Duodenal mucosa (tissue), 2 donors: ENCODE results near the gene LCK.

Experiments
- H3K27ac ChIP-seq: one replicate; pipeline ENCODE4 v1.7.0; 2013; ENCODE audit warnings: low read depth, low read length
- H3K27me3 ChIP-seq, 2 donors: one replicate each; pipeline ENCODE4 v1.7.0; 2013; ENCODE audit warnings: low read length in 2 of 2, control low read depth in 1 of 2; ENCODE audit not compliant: insufficient read depth in 2 of 2, control insufficient read depth in 1 of 2
- H3K36me3 ChIP-seq, 2 donors: one replicate each; pipeline ENCODE4 v1.7.0; 2013; ENCODE audit warnings: low read length in 2 of 2, control low read depth in 1 of 2; ENCODE audit not compliant: insufficient read depth in 2 of 2, control insufficient read depth in 1 of 2
- H3K4me1 ChIP-seq, 2 donors: one replicate each; pipeline ENCODE4 v1.7.0; 2013; ENCODE audit warnings: low read length in 2 of 2, control low read depth in 1 of 2; ENCODE audit not compliant: insufficient read depth in 2 of 2, control insufficient read depth in 1 of 2
- H3K4me3 ChIP-seq, 2 donors: one replicate each; pipeline ENCODE4 v1.7.0; 2013; ENCODE audit warnings: low read length in 2 of 2, low read depth in 1 of 2
- H3K9ac ChIP-seq, 2 donors: one replicate each; pipeline ENCODE4 v1.7.0; 2013; ENCODE audit warnings: low read length in 2 of 2, low read depth in 1 of 2
- H3K9me3 ChIP-seq, 2 donors: one replicate each; pipeline ENCODE4 v1.7.0; 2013; ENCODE audit warnings: low read length in 2 of 2, control low read depth in 1 of 2; ENCODE audit not compliant: control insufficient read depth in 1 of 2

Gene LCK

GRCh38 chr1:32220746-32221580, 30.1 kb upstream of the LCK start:
- Histone ChIP-seq H3K27ac (no peak overlapping the region), H3K9ac (peak overlapping the region; percentile 39 to 98), H3K4me3 (peak overlapping the region; percentile 97 to 99), H3K36me3 (peaks cover 15 to 41% of the 10 kb centered on the region in 2 donors), H3K9me3 (no peaks in the 10 kb centered on the region), H3K27me3 (no peaks in the 10 kb centered on the region), H3K4me1 (peaks cover 32 to 37% of the 10 kb centered on the region in 2 donors)

- Histone ChIP-seq H3K4me1 (peaks cover 27 to 31% of the 10 kb centered on the region in 2 donors), H3K9ac (peak overlapping the region; percentile 39 to 98), H3K9me3 (no peaks in the 10 kb centered on the region), H3K27ac (no peak overlapping the region), H3K36me3 (peaks cover 19 to 42% of the 10 kb centered on the region in 2 donors), H3K4me3 (peak overlapping the region; percentile 97 to 99), H3K27me3 (no peaks in the 10 kb centered on the region)
Measured at GRCh38 chr1:32221581-32221979, 29.5 kb upstream of the LCK start.

- no peaks in the 10 kb centered on the region for H3K27me3 ChIP-seq
- peak within 1 kb of the TSS; percentile 86 for H3K27ac ChIP-seq
- peak within 1 kb of the TSS; percentile 96 to 98 for H3K9ac ChIP-seq
- H3K36me3 ChIP-seq, result peaks cover 19 to 41% of the 10 kb centered on the region in 2 donors
- H3K9me3 ChIP-seq, result no peaks in the 10 kb centered on the region
- peaks cover 23 to 28% of the 10 kb centered on the region in 2 donors for H3K4me1 ChIP-seq
- peak within 1 kb of the TSS; percentile 97 to 99 for H3K4me3 ChIP-seq
Measured at GRCh38 chr1:32221980-32222755, 28.9 kb upstream of the LCK start, which contains the start of the genes EIF3I and TMEM234. EIF3I (plus strand) TSS chr1:32222407; CDS start chr1:32222442, 35 bp downstream. TMEM234 (minus strand) TSS chr1:32222353; CDS start chr1:32222322, 31 bp downstream.

- Histone ChIP-seq H3K9me3 (no peaks in the 10 kb centered on the region), H3K27ac (no peak overlapping the region), H3K27me3 (no peaks in the 10 kb centered on the region), H3K36me3 (peaks cover 29 to 50% of the 10 kb centered on the region in 2 donors), H3K4me1 (peaks cover 23 to 28% of the 10 kb centered on the region in 2 donors), H3K9ac (peak overlapping the region in 1 of 2 donors; percentile 46), H3K4me3 (no peak overlapping the region)
Measured at GRCh38 chr1:32223683-32224082, 27.4 kb upstream of the LCK start.

GRCh38 chr1:32224285-32224684, 26.8 kb upstream of the LCK start:
- H3K36me3 ChIP-seq, result peaks cover 32 to 54% of the 10 kb centered on the region in 2 donors
- H3K4me1 ChIP-seq, result peaks cover 23 to 28% of the 10 kb centered on the region in 2 donors
- no peak overlapping the region for H3K27ac ChIP-seq
- H3K4me3 ChIP-seq, result no peak overlapping the region
- H3K27me3 ChIP-seq, result no peaks in the 10 kb centered on the region
- H3K9ac ChIP-seq, result peak overlapping the region in 1 of 2 donors; percentile 46
- H3K9me3 ChIP-seq, result no peaks in the 10 kb centered on the region

- Histone ChIP-seq H3K27ac (no peak overlapping the region), H3K9ac (no peak overlapping the region), H3K4me1 (peaks cover 1 to 4% of the 10 kb centered on the region in 2 donors), H3K27me3 (no peaks in the 10 kb centered on the region), H3K36me3 (peaks cover 33 to 68% of the 10 kb centered on the region in 2 donors), H3K4me3 (no peak overlapping the region), H3K9me3 (no peaks in the 10 kb centered on the region)
Measured at GRCh38 chr1:32228771-32229170, 22.3 kb upstream of the LCK start.

- Histone ChIP-seq H3K9ac (no peak overlapping the region), H3K27me3 (no peaks in the 10 kb centered on the region), H3K4me1 (no peaks in the 10 kb centered on the region), H3K27ac (no peak overlapping the region), H3K36me3 (peaks cover 21 to 44% of the 10 kb centered on the region in 2 donors), H3K4me3 (no peak overlapping the region), H3K9me3 (no peaks in the 10 kb centered on the region)
Measured at GRCh38 chr1:32231843-32232432, 19.1 kb upstream of the LCK start.

GRCh38 chr1:32232558-32233304, 18.3 kb upstream of the LCK start:
- Histone ChIP-seq H3K27me3 (no peaks in the 10 kb centered on the region), H3K36me3 (peaks cover 19 to 36% of the 10 kb centered on the region in 2 donors), H3K27ac (no peak overlapping the region), H3K9ac (no peak overlapping the region), H3K4me1 (no peaks in the 10 kb centered on the region), H3K9me3 (no peaks in the 10 kb centered on the region), H3K4me3 (no peak overlapping the region)

- H3K9me3 ChIP-seq, result no peaks in the 10 kb centered on the region
- no peak overlapping the region for H3K9ac ChIP-seq
- no peak overlapping the region for H3K4me3 ChIP-seq
- peaks cover 8 to 22% of the 10 kb centered on the region in 2 donors for H3K36me3 ChIP-seq
- H3K4me1 ChIP-seq, result peaks cover 0 to 3% of the 10 kb centered on the region in 2 donors
- H3K27me3 ChIP-seq, result no peaks in the 10 kb centered on the region
- H3K27ac ChIP-seq, result no peak overlapping the region
Measured at GRCh38 chr1:32234792-32235191, 16.3 kb upstream of the LCK start.
